B cell (primary cell): ENCODE measurements around the gene ARHGAP40. TPM values are rescaled to one million over a fixed set of nuclear protein-coding genes. Genes with fewer than 3 reads are reported as not detected.

Experiments used
- ATAC-seq: fragments of 200-7000 bp; cut with Tn5 transposase; one replicate; pipeline ENCODE4 v1.10.0; 2021; ENCODE audit warnings: low read depth, mild to moderate bottlenecking, moderate number of reproducible peaks, moderate library complexity
- CTCF ChIA-PET: fragments of 350-600 bp; sonication (Branson Sonifier 250); formaldehyde crosslinking; loops from one replicate; lab custom pipeline; 2021; ENCODE audit warnings: antibody characterized with exemption, inconsistent platforms; lab: Charles Lee
- POLR2A ChIA-PET: fragments of 350-600 bp; sonication (Branson Sonifier 250); formaldehyde crosslinking; loops from one replicate; lab custom pipeline; 2021; ENCODE audit warnings: antibody characterized with exemption; lab: Charles Lee
- DNase-seq: peaks from one replicate; pipeline ENCODE4 v3.0.0; 2013
- H2AFZ ChIP-seq: 2 replicates; pipeline ENCODE4 v1.6.1; 2012; ENCODE audit warnings: mild to moderate bottlenecking, low read depth, low read length; ENCODE audit not compliant: insufficient read depth, poor library complexity, severe bottlenecking
- H3K27ac ChIP-seq, 2 donors: 1 replicate in 1 of 2; 2 replicates in 1 of 2; pipeline ENCODE4 v1.5.1; 2012 to 2013; ENCODE audit warnings: low read length in 2 of 2, mild to moderate bottlenecking in 2 of 2, moderate library complexity in 1 of 2
- H3K27me3 ChIP-seq, 4 experiments: fragments of 200-600 bp in 1 of 4; sonication (generic) in 1 of 4; replicated peaks in 1 of 4; 1 replicate in 2 of 4; 2 replicates in 2 of 4; pipeline versions ENCODE4 v1.6.1 to v1.7.0; 2013 to 2016; ENCODE audit warnings: low read length in 3 of 4, mild to moderate bottlenecking in 2 of 4, mixed read lengths in 1 of 4, moderate library complexity in 1 of 4; ENCODE audit not compliant: insufficient read depth in 4 of 4, control insufficient read depth in 3 of 4; ENCODE audit errors: control extremely low read depth in 1 of 4
- H3K36me3 ChIP-seq, 2 experiments: replicated peaks in 1 of 2; 1 replicate in 1 of 2; 2 replicates in 1 of 2; pipeline versions ENCODE4 v1.6.1 to v1.7.1; 2013; ENCODE audit warnings: low read length in 1 of 2; ENCODE audit not compliant: insufficient read depth in 2 of 2, control insufficient read depth in 1 of 2; ENCODE audit errors: control extremely low read depth in 1 of 2, extremely low read depth in 1 of 2
- H3K4me1 ChIP-seq, 2 donors: fragments of 200-600 bp in 1 of 2; sonication (generic) in 1 of 2; 1 replicate in 1 of 2; 2 replicates in 1 of 2; pipeline versions ENCODE4 v1.5.1 to v1.6.1; 2013 to 2017; ENCODE audit warnings: low read length in 2 of 2; ENCODE audit not compliant: control insufficient read depth in 2 of 2, insufficient read depth in 2 of 2
- H3K4me2 ChIP-seq: replicated peaks from 2 replicates; pipeline ENCODE3; 2012; ENCODE audit warnings: mild to moderate bottlenecking, low read depth, low read length; ENCODE audit not compliant: poor library complexity, severe bottlenecking
- H3K4me3 ChIP-seq, 5 experiments: fragments of 200-600 bp in 1 of 5; sonication (generic) in 1 of 5; 1 replicate in 3 of 5; 2 replicates in 2 of 5; pipeline versions ENCODE4 v1.5.1 to v1.7.0; 2011 to 2016; ENCODE audit warnings: low read length in 4 of 5, mild to moderate bottlenecking in 4 of 5, low read depth in 2 of 5, control low read depth in 1 of 5, moderate library complexity in 1 of 5; ENCODE audit not compliant: insufficient read depth in 1 of 5; ENCODE audit errors: control extremely low read depth in 1 of 5, extremely low read depth in 1 of 5
- H3K79me2 ChIP-seq: fragments of 200-600 bp; sonication (generic); one replicate; pipeline ENCODE4 v1.6.0; 2016; ENCODE audit warnings: low read length; ENCODE audit not compliant: control insufficient read depth, insufficient read depth
- H3K9ac ChIP-seq: fragments of 200-600 bp; sonication (generic); 2 replicates; pipeline ENCODE4 v1.6.1; 2017; ENCODE audit warnings: mild to moderate bottlenecking, low read length, moderate library complexity
- H3K9me3 ChIP-seq, 3 donors: one replicate each; pipeline versions ENCODE4 v1.6.1 to v1.7.1; 2013; ENCODE audit warnings: low read length in 2 of 3; ENCODE audit not compliant: control insufficient read depth in 2 of 3, insufficient read depth in 1 of 3; ENCODE audit errors: control extremely low read depth in 1 of 3
- H4K20me1 ChIP-seq: 2 replicates; pipeline ENCODE4 v1.6.0; 2012; ENCODE audit warnings: mild to moderate bottlenecking, low read length; ENCODE audit not compliant: insufficient read depth, control insufficient read depth, poor library complexity, severe bottlenecking
- H3K27ac Mint-ChIP-seq: one replicate; pipeline ENCODE4 v1.8.0; 2021; ENCODE audit warnings: mixed read lengths
- H3K27me3 Mint-ChIP-seq: one replicate; pipeline ENCODE4 v1.8.0; 2021; ENCODE audit warnings: mixed read lengths
- H3K4me1 Mint-ChIP-seq: one replicate; pipeline ENCODE4 v1.8.0; 2021; ENCODE audit warnings: mixed read lengths
- H3K4me3 Mint-ChIP-seq: one replicate; pipeline ENCODE4 v1.8.0; 2021; ENCODE audit warnings: mixed read lengths
- H3K9me3 Mint-ChIP-seq: one replicate; pipeline ENCODE4 v1.8.0; 2022; ENCODE audit warnings: mixed read lengths; ENCODE audit not compliant: insufficient read depth
- CTCF ChIP-seq: fragments of 200-600 bp; IDR thresholded peaks from one replicate; pipeline ENCODE4 v1.8.0; 2022; ENCODE audit warnings: antibody characterized with exemption, mild to moderate bottlenecking
- EZH2 ChIP-seq: IDR thresholded peaks from 2 replicates; pipeline ENCODE4 v1.6.1; 2012; ENCODE audit warnings: borderline replicate concordance, low read depth, mild to moderate bottlenecking, moderate library complexity, low read length; ENCODE audit not compliant: insufficient read depth, poor library complexity, severe bottlenecking
- WGBS: methylation state at CpG from one replicate; pipeline ENCODE4 v1.1.5; 2013; ENCODE audit warnings: missing lambda C conversion rate; ENCODE audit not compliant: insufficient coverage; 5-methylcytosine and 5-hydroxymethylcytosine counted together
- intact Hi-C: fragments of 100-400 bp; cut with micrococcal nuclease; formaldehyde crosslinking; loops from one replicate; pipeline ENCODE4 v1.10.0; 2022
- polyA plus RNA-seq: library from polyadenylated mRNA; depleted of rRNA; stranded (reverse); fragments of >200 nt; gene quantifications from 2 replicates; pipeline ENCODE4 v1.2.3, GENCODE V29; 2012
- total RNA-seq, 2 donors: library from RNA; stranded (reverse); fragments of 120-200 nt in 1 of 2; gene quantifications; 1 replicate in 1 of 2; 2 replicates in 1 of 2; pipeline versions ENCODE4 v1.2.3 to v1.2.4, GENCODE V29; 2013 to 2022

The ARHGAP40 gene
- total and polyA plus RNA-seq, 2 donors (not counting 1 experiment from before 2014, with no cell fraction given) = not detected

GRCh38 chr20:38566036-38566598 lies 35.5 kb upstream of the ARHGAP40 start:
- ChIA-PET POLR2A (no interaction called here), CTCF (no interaction called here)
- no peak overlapping the region for H3K27ac Mint-ChIP-seq
- no peaks in the 10 kb centered on the region for H3K9me3 ChIP-seq
- 100% methylated on average over 3 of the region's 6 CpGs for WGBS
- H4K20me1 ChIP-seq = no peaks in the 10 kb centered on the region
- no peak for ATAC-seq
- no peaks in the 10 kb centered on the region for H3K4me1 Mint-ChIP-seq
- no peaks in the 10 kb centered on the region for H3K27me3 Mint-ChIP-seq
- TF ChIP-seq CTCF (no peak), EZH2 (no peak)
- H3K36me3 ChIP-seq = peaks cover 8 to 73% of the 10 kb centered on the region in 2 experiments
- no peak overlapping the region for H3K27ac ChIP-seq
- no peaks in the 10 kb centered on the region for H3K9me3 Mint-ChIP-seq
- no peak overlapping the region for H3K9ac ChIP-seq
- DNase-seq = no peak
- H3K4me2 ChIP-seq = no peak overlapping the region
- no peaks in the 10 kb centered on the region for H3K4me1 ChIP-seq
- H3K27me3 ChIP-seq = no peaks in the 10 kb centered on the region
- no peak overlapping the region for H2AFZ ChIP-seq
- intact Hi-C loops = no loop called here
- no peak overlapping the region for H3K4me3 ChIP-seq
- H3K4me3 Mint-ChIP-seq = no peak overlapping the region
- no peaks in the 10 kb centered on the region for H3K79me2 ChIP-seq

- intact Hi-C loops = no loop called here
- Histone ChIP-seq H3K79me2 (no peaks in the 10 kb centered on the region), H2AFZ (no peak overlapping the region), H3K36me3 (peaks cover 14 to 73% of the 10 kb centered on the region in 2 experiments), H3K4me1 (no peaks in the 10 kb centered on the region), H3K4me3 (no peak overlapping the region), H3K4me2 (no peak overlapping the region), H3K9ac (no peak overlapping the region), H3K9me3 (no peaks in the 10 kb centered on the region), H3K27ac (no peak overlapping the region), H4K20me1 (no peaks in the 10 kb centered on the region), H3K27me3 (no peaks in the 10 kb centered on the region)
- TF ChIP-seq CTCF = no peak
- TF ChIP-seq EZH2 = no peak
- Mint-ChIP-seq H3K27me3 (no peaks in the 10 kb centered on the region), H3K4me1 (no peaks in the 10 kb centered on the region), H3K4me3 (no peak overlapping the region), H3K27ac (no peak overlapping the region), H3K9me3 (no peaks in the 10 kb centered on the region)
- DNase-seq (no peak), ATAC-seq (no peak)
- WGBS = no CpG with 5 or more reads among the region's 5 CpGs
- ChIA-PET CTCF (interaction anchor here (0.9 kb wide), 1 partner anchor 30 kb away, joined by 3 read pairs; no protein-coding TSS in a partner anchor), POLR2A (no interaction called here)
These were observed 31.7 kb upstream of the ARHGAP40 start for GRCh38 chr20:38569747-38570525.
